GM23338 (cell line): ENCODE measurements around the gene PTGIS. TPM values are rescaled to one million over a fixed set of nuclear protein-coding genes. Genes with fewer than 3 reads are reported as not detected.

Experiments
- ATAC-seq: fragments of 200-7000 bp; cut with Tn5 transposase; 3 replicates; pipeline ENCODE4 v1.9.1; 2020
- DNase-seq: peaks from one replicate; pipeline ENCODE4 v3.0.0-alpha.2; 2015; ENCODE audit warnings: low spot score
- H2AFZ ChIP-seq: fragments of 200-600 bp; sonication (generic); 2 replicates; pipeline ENCODE4 v1.8.0; 2016; ENCODE audit warnings: antibody characterized with exemption, mild to moderate bottlenecking, moderate library complexity
- H3F3A ChIP-seq: fragments of 200-600 bp; sonication (generic); replicated peaks from 2 replicates; pipeline ENCODE4 v1.8.0; 2017; ENCODE audit warnings: antibody characterized with exemption, mixed run types, low read depth
- H3K27ac ChIP-seq: fragments of 200-600 bp; sonication (generic); 2 replicates; pipeline ENCODE4 v1.6.1; 2016; ENCODE audit warnings: low read depth
- H3K27me3 ChIP-seq: fragments of 200-600 bp; sonication (generic); 2 replicates; pipeline ENCODE4 v1.8.0; 2016; ENCODE audit warnings: mild to moderate bottlenecking, mixed run types, moderate library complexity; ENCODE audit not compliant: insufficient read depth
- H3K36me3 ChIP-seq: fragments of 200-600 bp; sonication (generic); 2 replicates; pipeline ENCODE4 v1.8.0; 2016; ENCODE audit warnings: mild to moderate bottlenecking; ENCODE audit not compliant: insufficient read depth
- H3K4me1 ChIP-seq: fragments of 200-600 bp; sonication (generic); 2 replicates; pipeline ENCODE4 v1.8.0; 2016; ENCODE audit warnings: mild to moderate bottlenecking, moderate library complexity; ENCODE audit not compliant: insufficient read depth
- H3K4me2 ChIP-seq: fragments of 200-600 bp; sonication (generic); 2 replicates; pipeline ENCODE4 v1.7.1; 2017; ENCODE audit warnings: mixed run types
- H3K4me3 ChIP-seq: fragments of 200-600 bp; sonication (generic); 2 replicates; pipeline ENCODE4 v1.6.1; 2016; ENCODE audit warnings: mixed run types
- H3K79me2 ChIP-seq: fragments of 200-600 bp; sonication (generic); replicated peaks from 2 replicates; pipeline ENCODE4 v1.8.0; 2017; ENCODE audit warnings: mild to moderate bottlenecking; ENCODE audit not compliant: insufficient read depth
- H3K9me2 ChIP-seq: fragments of 200-600 bp; sonication (generic); 2 replicates; pipeline ENCODE4 v1.8.0; 2017; ENCODE audit not compliant: insufficient read depth
- H4K20me1 ChIP-seq: fragments of 200-600 bp; sonication (generic); replicated peaks from 2 replicates; pipeline ENCODE4 v1.8.0; 2017; ENCODE audit warnings: mild to moderate bottlenecking; ENCODE audit not compliant: insufficient read depth
- H3K27ac Mint-ChIP-seq: 2 replicates; pipeline ENCODE4 v1.8.0; 2020; ENCODE audit warnings: inconsistent platforms, mild to moderate bottlenecking, moderate library complexity, mixed read lengths
- H3K27me3 Mint-ChIP-seq: 3 replicates; pipeline ENCODE4 v1.8.0; 2022; ENCODE audit warnings: low read depth, mild to moderate bottlenecking, moderate library complexity, mixed read lengths, inconsistent platforms; ENCODE audit not compliant: insufficient read depth, poor library complexity
- H3K36me3 Mint-ChIP-seq: 3 replicates; pipeline ENCODE4 v1.8.0; 2021; ENCODE audit warnings: low read depth, mild to moderate bottlenecking, inconsistent platforms, moderate library complexity, mixed read lengths
- H3K4me1 Mint-ChIP-seq: 3 replicates; pipeline ENCODE4 v1.8.0; 2020; ENCODE audit warnings: mild to moderate bottlenecking, inconsistent platforms, mixed read lengths
- H3K4me3 Mint-ChIP-seq: 3 replicates; pipeline ENCODE4 v1.8.0; 2021; ENCODE audit warnings: moderate library complexity, mild to moderate bottlenecking, inconsistent platforms, mixed read lengths
- H3K9me3 Mint-ChIP-seq: 3 replicates; pipeline ENCODE4 v1.8.0; 2020; ENCODE audit warnings: moderate library complexity, mild to moderate bottlenecking, inconsistent platforms, mixed read lengths
- CREB1 ChIP-seq: fragments of 250-450 bp; sonication (Bioruptor Pico); IDR thresholded peaks from 2 replicates; pipeline ENCODE4 v1.5.0; 2020; ENCODE audit warnings: low read depth, mild to moderate bottlenecking, moderate library complexity
- EZH2 ChIP-seq: fragments of 200-600 bp; sonication (generic); IDR thresholded peaks from one replicate; pipeline ENCODE4 v1.8.0; 2017; ENCODE audit warnings: antibody characterized with exemption, mild to moderate bottlenecking, low read depth; ENCODE audit not compliant: unreplicated experiment
- EZH2phosphoT487 ChIP-seq: fragments of 200-600 bp; sonication (generic); IDR thresholded peaks from one replicate; pipeline ENCODE4 v1.8.1; 2018; ENCODE audit warnings: antibody characterized with exemption; ENCODE audit not compliant: unreplicated experiment
- JUNB ChIP-seq: IDR thresholded peaks from one replicate; pipeline ENCODE4 v1.6.1; 2016; ENCODE audit warnings: antibody characterized with exemption; ENCODE audit not compliant: unreplicated experiment
- NANOG ChIP-seq: IDR thresholded peaks from 2 replicates; pipeline ENCODE4 v1.6.1; 2016; ENCODE audit warnings: antibody characterized with exemption, borderline replicate concordance
- POLR2AphosphoS5 ChIP-seq: IDR thresholded peaks from 2 replicates; pipeline ENCODE4 v1.6.1; 2016; ENCODE audit warnings: antibody characterized with exemption, low read depth
- STAT1 ChIP-seq: IDR thresholded peaks from one replicate; pipeline ENCODE4 v1.6.1; 2016; ENCODE audit warnings: antibody characterized with exemption; ENCODE audit not compliant: unreplicated experiment
- ZNF114 ChIP-seq: fragments of 250-450 bp; sonication (Bioruptor Pico); IDR thresholded peaks from 2 replicates; pipeline ENCODE4 v1.5.0; 2020; ENCODE audit warnings: mild to moderate bottlenecking, moderate library complexity
- ZNF331 ChIP-seq: fragments of 250-450 bp; sonication (Bioruptor Pico); IDR thresholded peaks from 2 replicates; pipeline ENCODE4 v1.5.0; 2020; ENCODE audit warnings: low read depth, mild to moderate bottlenecking, moderate library complexity
- polyA plus RNA-seq: library from polyadenylated mRNA; unstranded; fragments of >200 nt; fragmentation: Nextera tagmentation; extraction: Ambion mirVana; gene quantifications from 2 replicates; pipeline ENCODE4 v1.2.1, GENCODE V29; 2016
- total RNA-seq: library from RNA; depleted of rRNA; stranded (reverse); fragments of >200 nt; shearing (Covaris generic); gene quantifications from 2 replicates; pipeline ENCODE4 v1.2.3, GENCODE V29; 2014
- TF ChIP-seq, protein P1 (sequence below): IDR thresholded peaks from 2 replicates; pipeline ENCODE4 v1.6.1; 2016; ENCODE audit warnings: antibody characterized with exemption
- TF ChIP-seq, protein P2 (sequence below): IDR thresholded peaks from one replicate; pipeline ENCODE4 v1.6.1; 2018; ENCODE audit warnings: antibody characterized with exemption; ENCODE audit not compliant: unreplicated experiment
- TF ChIP-seq, protein P3 (sequence below), 2 experiments: fragments of 200-600 bp in 1 of 2; sonication (generic) in 1 of 2; conservative IDR thresholded peaks; 2 replicates each; pipeline versions ENCODE4 v1.5.1 to v1.6.1; 2016 to 2017; ENCODE audit warnings: antibody characterized with exemption in 2 of 2, low read depth in 2 of 2, mild to moderate bottlenecking in 2 of 2, moderate library complexity in 1 of 2
- TF ChIP-seq, protein P4 (sequence below): fragments of 250-450 bp; sonication (Bioruptor Pico); IDR thresholded peaks from 2 replicates; pipeline ENCODE4 v1.5.0; 2020; ENCODE audit warnings: mild to moderate bottlenecking, moderate library complexity

Gene PTGIS
- total and polyA plus RNA-seq, 2 experiments from 2014 or later: 6.6 to 28.7 TPM

DNA sequence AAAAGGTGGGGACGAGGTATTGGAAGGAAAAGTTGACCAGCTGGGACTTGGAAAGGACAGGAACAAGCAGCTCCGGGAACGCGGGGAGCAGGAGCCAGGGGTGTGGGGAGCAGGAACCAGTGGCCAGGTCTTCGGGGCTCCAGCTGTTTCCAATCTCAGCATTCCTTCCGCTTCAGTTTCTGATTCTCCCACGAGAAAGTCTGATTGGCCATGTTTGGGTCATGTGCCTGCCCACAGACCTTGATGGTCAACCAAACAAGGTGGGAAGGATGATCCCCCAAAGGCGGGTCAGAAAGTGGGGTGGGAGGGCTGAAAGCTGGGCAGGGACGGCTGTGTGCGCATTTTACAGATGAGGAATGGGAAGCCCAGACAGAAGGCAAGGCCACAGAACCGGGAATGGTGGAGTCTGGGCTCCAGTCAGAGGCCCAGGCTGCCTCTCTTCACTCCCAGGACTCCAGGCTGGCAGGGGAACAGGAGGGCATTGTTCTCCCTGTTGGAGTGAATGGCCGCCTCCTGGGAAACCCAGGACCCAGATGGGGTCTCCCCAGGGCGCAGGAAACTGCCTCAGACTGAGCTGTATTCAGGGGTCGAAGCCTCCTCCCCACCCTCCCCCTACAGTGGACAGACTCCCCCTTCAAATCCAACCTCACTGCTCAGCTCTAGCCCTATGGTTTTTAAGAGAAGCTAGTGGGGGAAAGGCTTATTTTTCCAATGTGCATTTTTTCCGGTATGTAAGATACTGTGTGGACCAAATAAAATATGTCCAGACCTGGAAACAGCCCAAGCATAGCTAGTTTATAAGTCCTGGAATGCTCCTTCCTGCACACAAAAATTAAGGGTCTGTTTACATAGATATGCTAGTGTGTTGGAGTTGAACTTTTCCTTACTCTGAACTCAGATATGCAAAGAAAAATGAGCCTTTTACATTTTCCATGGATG is 12.2 kb upstream of the PTGIS start:
- TF ChIP-seq POLR2AphosphoS5: no peak
- TF ChIP-seq, protein P1, sequence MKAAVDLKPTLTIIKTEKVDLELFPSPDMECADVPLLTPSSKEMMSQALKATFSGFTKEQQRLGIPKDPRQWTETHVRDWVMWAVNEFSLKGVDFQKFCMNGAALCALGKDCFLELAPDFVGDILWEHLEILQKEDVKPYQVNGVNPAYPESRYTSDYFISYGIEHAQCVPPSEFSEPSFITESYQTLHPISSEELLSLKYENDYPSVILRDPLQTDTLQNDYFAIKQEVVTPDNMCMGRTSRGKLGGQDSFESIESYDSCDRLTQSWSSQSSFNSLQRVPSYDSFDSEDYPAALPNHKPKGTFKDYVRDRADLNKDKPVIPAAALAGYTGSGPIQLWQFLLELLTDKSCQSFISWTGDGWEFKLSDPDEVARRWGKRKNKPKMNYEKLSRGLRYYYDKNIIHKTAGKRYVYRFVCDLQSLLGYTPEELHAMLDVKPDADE: no peak
- no peak for TF ChIP-seq ZNF331 (CRISPR knock-in tag)
- TF ChIP-seq CREB1: no peak
- TF ChIP-seq EZH2phosphoT487: no peak
- TF ChIP-seq, protein P2, sequence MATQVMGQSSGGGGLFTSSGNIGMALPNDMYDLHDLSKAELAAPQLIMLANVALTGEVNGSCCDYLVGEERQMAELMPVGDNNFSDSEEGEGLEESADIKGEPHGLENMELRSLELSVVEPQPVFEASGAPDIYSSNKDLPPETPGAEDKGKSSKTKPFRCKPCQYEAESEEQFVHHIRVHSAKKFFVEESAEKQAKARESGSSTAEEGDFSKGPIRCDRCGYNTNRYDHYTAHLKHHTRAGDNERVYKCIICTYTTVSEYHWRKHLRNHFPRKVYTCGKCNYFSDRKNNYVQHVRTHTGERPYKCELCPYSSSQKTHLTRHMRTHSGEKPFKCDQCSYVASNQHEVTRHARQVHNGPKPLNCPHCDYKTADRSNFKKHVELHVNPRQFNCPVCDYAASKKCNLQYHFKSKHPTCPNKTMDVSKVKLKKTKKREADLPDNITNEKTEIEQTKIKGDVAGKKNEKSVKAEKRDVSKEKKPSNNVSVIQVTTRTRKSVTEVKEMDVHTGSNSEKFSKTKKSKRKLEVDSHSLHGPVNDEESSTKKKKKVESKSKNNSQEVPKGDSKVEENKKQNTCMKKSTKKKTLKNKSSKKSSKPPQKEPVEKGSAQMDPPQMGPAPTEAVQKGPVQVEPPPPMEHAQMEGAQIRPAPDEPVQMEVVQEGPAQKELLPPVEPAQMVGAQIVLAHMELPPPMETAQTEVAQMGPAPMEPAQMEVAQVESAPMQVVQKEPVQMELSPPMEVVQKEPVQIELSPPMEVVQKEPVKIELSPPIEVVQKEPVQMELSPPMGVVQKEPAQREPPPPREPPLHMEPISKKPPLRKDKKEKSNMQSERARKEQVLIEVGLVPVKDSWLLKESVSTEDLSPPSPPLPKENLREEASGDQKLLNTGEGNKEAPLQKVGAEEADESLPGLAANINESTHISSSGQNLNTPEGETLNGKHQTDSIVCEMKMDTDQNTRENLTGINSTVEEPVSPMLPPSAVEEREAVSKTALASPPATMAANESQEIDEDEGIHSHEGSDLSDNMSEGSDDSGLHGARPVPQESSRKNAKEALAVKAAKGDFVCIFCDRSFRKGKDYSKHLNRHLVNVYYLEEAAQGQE: no peak
- TF ChIP-seq JUNB: no peak
- TF ChIP-seq, protein P3, sequence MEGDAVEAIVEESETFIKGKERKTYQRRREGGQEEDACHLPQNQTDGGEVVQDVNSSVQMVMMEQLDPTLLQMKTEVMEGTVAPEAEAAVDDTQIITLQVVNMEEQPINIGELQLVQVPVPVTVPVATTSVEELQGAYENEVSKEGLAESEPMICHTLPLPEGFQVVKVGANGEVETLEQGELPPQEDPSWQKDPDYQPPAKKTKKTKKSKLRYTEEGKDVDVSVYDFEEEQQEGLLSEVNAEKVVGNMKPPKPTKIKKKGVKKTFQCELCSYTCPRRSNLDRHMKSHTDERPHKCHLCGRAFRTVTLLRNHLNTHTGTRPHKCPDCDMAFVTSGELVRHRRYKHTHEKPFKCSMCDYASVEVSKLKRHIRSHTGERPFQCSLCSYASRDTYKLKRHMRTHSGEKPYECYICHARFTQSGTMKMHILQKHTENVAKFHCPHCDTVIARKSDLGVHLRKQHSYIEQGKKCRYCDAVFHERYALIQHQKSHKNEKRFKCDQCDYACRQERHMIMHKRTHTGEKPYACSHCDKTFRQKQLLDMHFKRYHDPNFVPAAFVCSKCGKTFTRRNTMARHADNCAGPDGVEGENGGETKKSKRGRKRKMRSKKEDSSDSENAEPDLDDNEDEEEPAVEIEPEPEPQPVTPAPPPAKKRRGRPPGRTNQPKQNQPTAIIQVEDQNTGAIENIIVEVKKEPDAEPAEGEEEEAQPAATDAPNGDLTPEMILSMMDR (conservative IDR thresholded peaks at IDR 0.05; ENCODE audit: low read depth in 2 of 2): no peak
- TF ChIP-seq, protein P4, sequence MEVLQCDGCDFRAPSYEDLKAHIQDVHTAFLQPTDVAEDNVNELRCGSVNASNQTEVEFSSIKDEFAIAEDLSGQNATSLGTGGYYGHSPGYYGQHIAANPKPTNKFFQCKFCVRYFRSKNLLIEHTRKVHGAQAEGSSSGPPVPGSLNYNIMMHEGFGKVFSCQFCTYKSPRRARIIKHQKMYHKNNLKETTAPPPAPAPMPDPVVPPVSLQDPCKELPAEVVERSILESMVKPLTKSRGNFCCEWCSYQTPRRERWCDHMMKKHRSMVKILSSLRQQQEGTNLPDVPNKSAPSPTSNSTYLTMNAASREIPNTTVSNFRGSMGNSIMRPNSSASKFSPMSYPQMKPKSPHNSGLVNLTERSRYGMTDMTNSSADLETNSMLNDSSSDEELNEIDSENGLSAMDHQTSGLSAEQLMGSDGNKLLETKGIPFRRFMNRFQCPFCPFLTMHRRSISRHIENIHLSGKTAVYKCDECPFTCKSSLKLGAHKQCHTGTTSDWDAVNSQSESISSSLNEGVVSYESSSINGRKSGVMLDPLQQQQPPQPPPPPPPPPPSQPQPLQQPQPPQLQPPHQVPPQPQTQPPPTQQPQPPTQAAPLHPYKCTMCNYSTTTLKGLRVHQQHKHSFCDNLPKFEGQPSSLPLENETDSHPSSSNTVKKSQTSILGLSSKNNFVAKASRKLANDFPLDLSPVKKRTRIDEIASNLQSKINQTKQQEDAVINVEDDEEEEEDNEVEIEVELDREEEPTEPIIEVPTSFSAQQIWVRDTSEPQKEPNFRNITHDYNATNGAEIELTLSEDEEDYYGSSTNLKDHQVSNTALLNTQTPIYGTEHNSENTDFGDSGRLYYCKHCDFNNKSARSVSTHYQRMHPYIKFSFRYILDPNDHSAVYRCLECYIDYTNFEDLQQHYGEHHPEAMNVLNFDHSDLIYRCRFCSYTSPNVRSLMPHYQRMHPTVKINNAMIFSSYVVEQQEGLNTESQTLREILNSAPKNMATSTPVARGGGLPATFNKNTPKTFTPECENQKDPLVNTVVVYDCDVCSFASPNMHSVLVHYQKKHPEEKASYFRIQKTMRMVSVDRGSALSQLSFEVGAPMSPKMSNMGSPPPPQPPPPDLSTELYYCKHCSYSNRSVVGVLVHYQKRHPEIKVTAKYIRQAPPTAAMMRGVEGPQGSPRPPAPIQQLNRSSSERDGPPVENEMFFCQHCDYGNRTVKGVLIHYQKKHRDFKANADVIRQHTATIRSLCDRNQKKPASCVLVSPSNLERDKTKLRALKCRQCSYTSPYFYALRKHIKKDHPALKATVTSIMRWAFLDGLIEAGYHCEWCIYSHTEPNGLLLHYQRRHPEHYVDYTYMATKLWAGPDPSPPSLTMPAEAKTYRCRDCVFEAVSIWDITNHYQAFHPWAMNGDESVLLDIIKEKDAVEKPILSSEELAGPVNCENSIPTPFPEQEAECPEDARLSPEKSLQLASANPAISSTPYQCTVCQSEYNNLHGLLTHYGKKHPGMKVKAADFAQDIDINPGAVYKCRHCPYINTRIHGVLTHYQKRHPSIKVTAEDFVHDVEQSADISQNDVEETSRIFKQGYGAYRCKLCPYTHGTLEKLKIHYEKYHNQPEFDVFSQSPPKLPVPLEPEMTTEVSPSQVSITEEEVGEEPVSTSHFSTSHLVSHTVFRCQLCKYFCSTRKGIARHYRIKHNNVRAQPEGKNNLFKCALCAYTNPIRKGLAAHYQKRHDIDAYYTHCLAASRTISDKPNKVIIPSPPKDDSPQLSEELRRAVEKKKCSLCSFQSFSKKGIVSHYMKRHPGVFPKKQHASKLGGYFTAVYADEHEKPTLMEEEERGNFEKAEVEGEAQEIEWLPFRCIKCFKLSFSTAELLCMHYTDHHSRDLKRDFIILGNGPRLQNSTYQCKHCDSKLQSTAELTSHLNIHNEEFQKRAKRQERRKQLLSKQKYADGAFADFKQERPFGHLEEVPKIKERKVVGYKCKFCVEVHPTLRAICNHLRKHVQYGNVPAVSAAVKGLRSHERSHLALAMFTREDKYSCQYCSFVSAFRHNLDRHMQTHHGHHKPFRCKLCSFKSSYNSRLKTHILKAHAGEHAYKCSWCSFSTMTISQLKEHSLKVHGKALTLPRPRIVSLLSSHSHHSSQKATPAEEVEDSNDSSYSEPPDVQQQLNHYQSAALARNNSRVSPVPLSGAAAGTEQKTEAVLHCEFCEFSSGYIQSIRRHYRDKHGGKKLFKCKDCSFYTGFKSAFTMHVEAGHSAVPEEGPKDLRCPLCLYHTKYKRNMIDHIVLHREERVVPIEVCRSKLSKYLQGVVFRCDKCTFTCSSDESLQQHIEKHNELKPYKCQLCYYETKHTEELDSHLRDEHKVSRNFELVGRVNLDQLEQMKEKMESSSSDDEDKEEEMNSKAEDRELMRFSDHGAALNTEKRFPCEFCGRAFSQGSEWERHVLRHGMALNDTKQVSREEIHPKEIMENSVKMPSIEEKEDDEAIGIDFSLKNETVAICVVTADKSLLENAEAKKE (CRISPR knock-in tag): no peak
- no peak for TF ChIP-seq EZH2
- no peak for TF ChIP-seq ZNF114 (CRISPR knock-in tag)
- TF ChIP-seq STAT1: no peak
- TF ChIP-seq NANOG: no peak
- Mint-ChIP-seq H3K36me3 (no peaks in the 10 kb centered on the region), H3K27ac (no peak overlapping the region; the same call in 1 of the 2 replicates), H3K27me3 (peaks cover 4% of the 10 kb centered on the region), H3K4me3 (no peak overlapping the region), H3K4me1 (peaks cover 11% of the 10 kb centered on the region; the same call in 2 of the 3 replicates), H3K9me3 (peaks cover 7% of the 10 kb centered on the region)
- Histone ChIP-seq H4K20me1 (no peaks in the 10 kb centered on the region), H3F3A (no peaks in the 10 kb centered on the region; the same call in 1 of the 2 replicates), H2AFZ (peak overlapping the region; percentile 95), H3K4me2 (peak overlapping the region; percentile 32; the same call in 1 of the 2 replicates), H3K4me3 (no peak overlapping the region), H3K4me1 (peaks cover 9% of the 10 kb centered on the region), H3K36me3 (no peaks in the 10 kb centered on the region), H3K27ac (no peak overlapping the region), H3K9me2 (no peaks in the 10 kb centered on the region), H3K27me3 (no peaks in the 10 kb centered on the region), H3K79me2 (no peaks in the 10 kb centered on the region)
- peak; percentile 20 for DNase-seq
- ATAC-seq: peak; percentile 62
